Right forelimb (tissue), 1 donor: ENCODE measurements around the gene NDRG4.

Source experiments
- DNase-seq: peaks from one replicate; pipeline ENCODE4 v3.0.0-alpha.2; 2018

Gene NDRG4

DNA sequence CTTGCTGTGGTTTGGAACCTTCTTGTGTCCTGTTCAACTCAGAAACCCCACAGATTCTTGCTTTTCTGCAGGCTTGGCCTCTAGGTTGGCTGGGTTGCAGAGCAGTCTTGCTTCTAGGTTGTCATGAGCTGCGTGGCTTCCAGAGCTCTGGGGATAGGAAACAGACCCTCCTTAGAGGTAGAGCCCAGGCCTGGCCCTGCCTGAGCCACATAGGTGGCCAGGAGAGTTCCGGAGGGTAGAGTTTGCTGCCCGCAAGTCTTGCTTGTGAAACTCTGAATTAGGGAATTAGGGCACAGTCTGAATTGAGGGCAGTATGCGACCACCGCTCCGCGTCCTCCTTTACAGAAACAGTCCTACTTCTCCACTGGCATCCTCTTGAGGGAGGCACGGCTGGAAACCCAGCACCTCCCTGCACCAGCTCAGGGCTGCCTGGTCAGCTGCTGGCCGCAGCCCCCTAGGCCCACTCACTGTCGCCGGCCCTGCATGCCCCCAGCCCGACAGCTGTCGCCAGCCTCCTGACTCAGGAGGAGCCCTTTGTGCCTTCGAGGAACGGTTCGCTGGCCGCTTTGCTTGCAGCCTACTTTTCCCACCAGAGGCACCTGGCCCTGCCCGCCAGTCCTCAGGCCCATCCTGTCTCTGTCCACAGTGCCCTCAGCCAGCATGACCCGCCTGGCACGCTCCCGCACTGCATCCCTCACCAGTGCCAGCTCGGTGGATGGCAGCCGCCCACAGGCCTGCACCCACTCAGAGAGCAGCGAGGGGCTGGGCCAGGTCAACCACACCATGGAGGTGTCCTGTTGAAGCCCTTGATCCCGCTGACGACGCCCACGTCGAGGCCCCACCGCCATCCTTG is 11.1 kb downstream of the NDRG4 start:
- no peak for DNase-seq

DNA sequence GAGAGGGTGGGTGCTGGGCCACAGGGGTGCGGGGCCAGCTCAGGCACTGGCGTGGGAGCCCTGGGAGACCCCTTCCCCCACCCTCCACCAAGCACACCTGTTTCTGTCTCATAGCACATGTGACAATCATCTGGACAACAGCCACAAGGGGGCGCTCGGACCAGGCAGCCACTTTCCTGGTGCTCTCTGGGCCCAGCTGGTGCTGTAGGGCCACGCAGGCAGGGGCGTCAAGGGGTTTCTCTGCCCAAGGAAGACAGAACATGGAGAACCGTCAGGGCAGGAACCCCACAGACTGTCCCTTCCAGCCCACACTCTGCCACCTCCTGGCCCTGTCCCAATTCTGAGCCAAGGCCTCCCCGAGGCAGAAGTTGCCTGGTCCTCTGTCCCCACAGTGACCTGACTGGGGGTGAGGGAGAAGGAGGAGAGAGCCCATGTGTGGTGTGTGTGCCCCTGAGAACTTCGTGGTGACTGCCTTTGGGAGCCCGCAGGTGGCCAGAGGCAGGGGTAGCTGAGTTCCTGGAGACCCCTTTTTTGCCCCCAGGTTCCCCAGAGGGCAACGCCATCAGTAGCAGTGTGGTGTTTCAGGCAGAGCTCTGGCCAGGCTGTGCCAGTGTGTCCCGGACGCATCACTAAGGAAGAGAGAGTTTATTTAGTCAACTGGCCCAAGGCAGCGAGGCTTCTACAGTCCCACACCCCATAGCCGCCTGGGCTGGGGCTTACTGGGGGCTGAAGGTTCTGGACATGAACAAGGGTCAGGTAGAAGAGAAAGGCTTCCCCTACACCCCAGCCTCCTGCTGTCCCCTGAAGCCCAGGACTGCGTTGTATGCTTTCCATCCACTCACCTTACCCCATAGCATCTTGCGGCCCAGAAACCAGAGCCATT is 12.2 kb downstream of the NDRG4 start:
- DNase-seq = no peak

DNA sequence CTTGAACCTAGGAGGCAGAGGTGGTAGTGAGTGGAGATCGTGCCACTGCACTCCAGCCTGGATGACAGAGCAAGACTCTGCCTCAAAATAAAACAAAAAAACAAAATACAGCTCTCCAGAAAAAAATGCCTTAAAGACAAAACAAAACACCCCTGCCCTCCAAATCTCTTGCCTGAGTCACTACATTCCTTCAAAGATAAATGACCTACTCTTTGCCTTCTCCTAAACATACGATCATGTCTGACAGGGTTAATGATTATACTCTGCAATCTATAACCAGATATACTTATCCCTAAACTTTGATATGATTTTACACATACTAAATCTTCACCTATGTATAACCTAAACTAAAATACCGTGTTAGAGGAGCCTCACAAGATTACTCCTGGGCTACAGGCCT is 13.9 kb downstream of the NDRG4 start:
- no peak for DNase-seq

DNA sequence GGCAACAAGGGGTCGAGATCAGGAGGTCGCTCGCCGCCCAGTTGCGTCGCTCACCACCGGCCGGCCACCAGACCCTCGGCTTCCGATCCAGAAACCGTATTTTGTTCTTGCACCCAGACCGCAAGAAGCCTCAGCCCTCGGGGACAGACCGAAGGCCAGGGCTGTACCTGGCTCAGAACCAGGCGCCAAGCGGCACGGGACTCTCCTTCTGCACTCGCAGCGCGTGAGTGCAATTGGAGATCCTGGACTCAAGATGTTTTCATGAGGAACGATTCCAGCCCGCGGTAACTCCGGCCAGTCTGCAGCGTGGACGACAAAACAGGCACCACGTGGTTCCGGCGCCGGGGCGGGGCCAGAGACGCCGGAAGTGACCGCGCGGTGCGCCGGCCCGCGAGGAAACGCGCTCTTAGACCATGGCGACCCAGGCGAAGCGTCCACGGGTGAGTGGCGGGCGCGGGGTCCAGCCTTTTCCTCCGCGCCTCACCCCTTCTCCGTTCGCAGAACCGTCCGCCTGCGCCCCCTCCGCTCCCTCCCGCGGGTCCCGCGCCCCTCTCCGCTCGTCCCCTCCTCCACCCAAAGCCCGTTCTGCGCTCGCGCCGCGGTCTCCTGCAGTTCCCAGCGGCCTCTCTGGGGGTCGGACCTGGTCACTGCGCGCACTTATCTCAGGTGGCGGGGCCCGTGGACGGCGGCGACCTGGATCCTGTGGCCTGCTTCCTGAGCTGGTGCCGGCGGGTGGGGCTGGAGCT is 15.4 kb downstream of the NDRG4 start, which contains the start of gene SETD6:
Gene SETD6 (plus strand): TSS at position 393 of the 746 bp plus-strand sequence. CDS start 21 bp downstream, at position 414.
- peak; percentile 94 for DNase-seq

DNA sequence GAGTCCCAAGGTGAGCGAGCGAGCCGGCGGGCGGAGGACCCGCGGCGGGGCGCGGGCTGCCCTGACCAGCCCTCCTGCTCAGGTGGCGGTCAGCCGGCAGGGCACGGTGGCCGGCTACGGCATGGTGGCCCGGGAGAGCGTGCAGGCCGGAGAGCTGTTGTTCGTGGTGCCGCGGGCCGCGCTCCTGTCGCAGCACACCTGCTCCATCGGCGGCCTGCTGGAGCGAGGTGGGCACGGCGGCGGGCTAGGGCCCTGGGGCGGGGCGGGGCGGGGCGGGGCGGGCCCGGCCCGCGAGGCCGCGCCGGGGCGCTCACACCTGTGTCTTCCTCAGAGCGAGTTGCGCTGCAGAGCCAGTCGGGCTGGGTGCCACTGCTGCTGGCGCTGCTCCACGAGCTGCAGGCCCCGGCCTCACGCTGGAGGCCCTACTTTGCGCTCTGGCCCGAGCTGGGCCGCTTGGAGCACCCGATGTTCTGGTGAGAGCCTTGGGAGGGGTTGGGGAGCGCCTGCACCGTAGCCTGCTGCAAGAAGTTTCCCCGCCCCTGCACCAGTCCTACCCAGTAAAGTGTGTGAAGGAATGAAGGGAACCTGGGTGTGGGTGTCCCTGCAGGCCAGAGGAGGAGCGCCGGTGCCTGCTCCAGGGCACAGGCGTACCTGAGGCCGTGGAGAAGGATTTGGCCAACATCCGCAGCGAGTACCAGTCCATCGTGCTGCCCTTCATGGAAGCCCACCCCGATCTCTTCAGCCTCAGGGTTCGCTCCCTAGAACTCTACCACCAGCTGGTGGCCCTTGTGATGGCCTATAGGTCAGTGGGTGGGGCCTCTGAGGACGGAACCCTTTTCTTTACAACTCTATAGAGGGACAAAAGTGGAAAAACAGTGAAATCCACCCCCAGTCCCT is 16.2 kb downstream of the NDRG4 start:
- DNase-seq = no peak

DNA sequence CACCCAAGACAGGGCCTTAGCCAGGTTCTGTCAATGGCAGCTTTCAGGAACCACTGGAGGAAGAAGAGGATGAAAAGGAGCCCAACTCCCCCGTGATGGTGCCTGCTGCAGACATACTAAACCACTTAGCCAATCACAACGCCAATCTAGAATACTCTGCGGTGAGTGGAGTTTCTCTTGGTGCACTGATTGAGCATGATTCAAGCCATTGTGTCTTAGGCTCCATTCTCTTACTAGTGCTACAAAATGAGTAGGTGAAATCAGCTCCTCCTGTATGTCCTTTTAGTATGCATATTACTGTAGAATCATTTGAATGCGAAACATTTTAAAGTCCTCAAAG is 16.8 kb downstream of the NDRG4 start:
- DNase-seq = no peak

DNA sequence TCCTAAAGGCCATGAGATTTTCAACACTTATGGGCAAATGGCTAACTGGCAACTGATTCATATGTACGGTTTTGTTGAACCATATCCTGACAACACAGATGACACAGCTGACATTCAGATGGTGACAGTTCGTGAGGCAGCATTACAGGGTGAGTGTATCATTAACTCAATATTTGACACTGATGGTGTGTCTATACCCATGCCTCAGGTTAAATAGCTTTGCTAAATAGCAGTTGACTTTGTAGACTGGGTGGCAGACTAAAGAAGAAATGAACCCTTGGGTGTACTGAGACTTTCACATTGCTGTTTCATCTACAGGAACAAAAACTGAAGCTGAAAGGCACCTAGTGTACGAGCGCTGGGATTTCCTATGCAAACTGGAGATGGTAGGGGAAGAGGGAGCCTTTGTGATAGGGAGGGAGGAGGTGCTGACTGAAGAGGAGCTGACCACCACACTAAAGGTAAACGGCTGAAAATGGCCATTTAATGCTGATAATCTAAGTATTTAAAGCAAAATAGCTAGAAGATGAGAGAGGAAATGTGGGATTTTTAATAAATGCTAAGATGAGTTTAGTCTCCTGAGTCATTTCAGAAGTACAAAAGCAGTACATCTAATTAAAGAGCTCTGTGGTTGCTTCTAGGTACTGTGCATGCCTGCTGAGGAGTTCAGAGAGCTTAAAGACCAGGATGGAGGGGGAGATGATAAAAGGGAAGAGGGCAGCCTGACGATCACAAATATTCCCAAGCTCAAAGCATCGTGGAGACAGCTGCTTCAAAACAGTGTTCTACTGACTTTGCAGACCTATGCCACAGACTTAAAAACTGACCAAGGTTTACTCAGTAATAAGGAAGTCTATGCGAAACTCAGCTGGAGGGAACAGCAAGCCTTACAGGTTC is 18.4 kb downstream of the NDRG4 start:
- DNase-seq = no peak

DNA sequence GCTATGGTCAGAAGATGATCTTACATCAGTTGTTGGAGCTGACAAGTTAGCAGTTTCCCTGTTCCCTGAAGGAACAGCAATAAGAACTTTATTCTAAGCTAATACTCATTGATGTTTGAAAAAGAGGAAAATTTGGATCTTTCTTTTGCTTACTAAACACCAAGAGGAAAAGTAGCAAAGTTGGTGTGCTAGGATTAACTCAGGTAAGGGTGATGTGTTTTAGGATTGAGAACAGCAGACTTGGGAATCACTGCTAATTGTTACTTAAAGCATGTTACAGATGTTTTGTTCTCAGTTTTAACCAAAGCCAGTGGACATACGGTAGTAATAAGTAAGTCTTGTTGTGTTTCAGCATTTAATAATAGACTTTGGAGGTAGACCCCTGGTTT is 19.0 kb downstream of the NDRG4 start:
- no peak for DNase-seq

DNA sequence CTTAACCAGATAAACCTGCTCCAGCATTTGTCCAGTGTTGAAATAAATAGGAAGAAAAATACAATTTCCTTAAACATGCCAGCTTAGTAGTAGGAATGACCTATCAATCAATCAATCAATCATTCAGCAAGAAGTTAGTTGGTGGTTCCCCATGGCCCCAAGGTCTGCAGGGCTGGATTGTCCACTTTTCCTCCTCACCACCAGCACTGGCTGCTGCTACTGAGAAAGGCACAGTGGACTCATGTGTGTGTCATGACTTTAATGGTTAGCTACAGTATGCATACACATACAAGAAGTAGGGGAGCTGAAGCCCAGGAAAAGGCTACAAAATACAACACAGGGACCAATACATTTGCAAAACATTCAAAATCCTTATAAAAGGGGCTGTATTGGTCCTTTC is 19.8 kb downstream of the NDRG4 start:
- no peak for DNase-seq

DNA sequence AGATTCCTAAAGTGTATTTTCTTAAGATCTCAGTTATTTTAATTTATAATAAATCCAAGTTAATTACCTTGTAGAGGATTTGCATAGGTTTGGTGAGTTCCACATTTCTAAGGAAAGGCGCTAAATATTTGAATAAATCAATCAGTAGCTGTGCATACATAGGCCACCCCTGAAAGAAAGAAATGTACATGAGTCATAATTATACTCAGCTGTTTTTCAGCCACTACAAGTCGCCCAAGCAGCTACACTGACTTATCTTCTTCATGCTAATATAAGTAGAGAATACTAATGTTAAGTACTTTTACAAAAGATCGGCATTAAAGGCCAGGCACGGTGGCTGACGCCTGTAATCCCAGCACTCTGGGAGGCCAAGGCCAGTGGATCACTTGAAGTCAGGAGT is 30.2 kb downstream of the NDRG4 start:
- DNase-seq = no peak

DNA sequence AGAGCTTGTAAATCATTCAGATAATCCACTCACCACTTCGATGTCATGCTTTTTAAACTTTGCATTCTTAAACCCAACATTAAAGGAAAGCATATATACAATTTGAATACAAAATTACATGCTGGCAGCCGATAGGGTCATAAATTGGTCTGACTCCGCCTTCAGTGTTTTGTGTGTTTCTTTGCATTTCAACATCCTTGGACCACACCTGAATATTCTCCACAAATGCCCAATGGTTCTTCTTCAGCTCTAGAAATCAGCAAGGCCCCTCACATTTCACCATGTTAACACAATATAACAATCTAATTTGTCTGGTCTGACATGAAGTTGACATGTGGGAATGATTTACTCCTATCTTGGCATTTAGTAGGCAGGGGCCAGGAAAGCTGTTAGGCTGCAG is 32.5 kb downstream of the NDRG4 start:
- no peak for DNase-seq

DNA sequence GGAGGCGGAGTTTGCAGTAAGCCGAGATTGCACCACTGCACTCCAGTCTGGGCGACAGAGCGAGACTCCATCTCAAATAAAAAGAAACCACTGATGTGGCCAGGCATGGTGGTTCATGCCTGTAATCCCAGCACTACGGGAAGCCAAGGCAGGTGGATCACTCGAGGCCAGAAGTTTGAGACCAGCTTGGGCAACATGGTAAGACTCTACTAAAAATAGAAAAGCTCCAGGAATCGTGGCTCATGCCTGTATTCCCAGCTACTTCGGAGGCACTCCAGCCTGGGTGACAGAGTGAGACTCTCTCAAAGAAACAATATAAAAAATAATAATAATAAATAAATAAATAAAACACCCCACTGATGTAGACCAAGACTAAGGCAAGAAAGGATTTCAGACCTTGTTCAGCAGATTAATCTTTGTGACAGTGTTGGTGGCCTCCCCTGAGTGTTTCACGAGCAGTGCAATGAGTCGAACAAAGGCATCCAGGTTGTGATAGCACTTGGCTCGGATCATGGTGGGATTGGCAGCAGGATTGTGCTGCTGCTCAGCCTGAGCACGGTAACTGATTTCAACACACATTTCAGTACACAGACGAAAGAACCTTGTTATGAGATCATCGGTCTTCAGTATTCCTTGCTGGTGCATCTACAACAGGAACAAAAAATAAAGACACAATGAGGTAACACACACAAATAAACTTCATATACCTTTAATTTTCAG is 34.0 kb downstream of the NDRG4 start:
- no peak for DNase-seq

DNA sequence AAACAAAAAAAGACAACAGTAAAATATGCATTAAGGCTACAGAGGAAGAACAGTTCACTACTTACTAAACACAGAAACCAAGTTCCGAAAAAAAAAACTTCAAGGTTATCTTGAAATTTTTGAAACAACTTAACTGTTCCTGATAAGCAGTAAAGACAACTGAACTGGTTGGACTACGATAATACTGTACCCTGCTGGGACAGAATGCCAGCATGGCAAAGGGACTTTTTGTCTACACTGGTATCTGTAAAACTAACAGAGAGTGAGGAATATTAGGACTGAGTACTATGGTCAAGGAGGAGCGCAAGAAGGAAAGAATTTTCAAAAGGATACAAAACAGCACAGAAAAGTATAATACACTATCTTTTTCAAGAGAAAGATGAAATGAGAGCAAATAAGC is 35.2 kb downstream of the NDRG4 start:
- DNase-seq = no peak

DNA sequence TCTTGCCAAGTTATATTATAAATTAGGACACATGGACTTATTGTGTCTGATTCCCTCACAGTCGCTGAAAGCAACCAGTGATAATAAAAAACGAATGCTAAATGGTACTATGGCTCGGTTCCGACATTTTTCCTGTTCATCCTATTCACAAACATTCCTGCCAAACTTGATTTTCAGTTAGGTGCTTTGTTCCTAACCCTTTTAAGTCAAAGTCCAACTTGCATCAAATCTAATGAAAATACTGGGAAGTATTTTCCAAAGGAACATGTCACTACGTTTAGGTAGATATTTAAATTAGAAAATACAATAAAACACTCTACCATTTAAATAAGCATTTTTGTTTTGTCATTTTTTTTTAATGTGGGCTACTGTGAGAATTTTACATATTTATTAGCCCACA is 36.3 kb downstream of the NDRG4 start:
- DNase-seq = no peak

DNA sequence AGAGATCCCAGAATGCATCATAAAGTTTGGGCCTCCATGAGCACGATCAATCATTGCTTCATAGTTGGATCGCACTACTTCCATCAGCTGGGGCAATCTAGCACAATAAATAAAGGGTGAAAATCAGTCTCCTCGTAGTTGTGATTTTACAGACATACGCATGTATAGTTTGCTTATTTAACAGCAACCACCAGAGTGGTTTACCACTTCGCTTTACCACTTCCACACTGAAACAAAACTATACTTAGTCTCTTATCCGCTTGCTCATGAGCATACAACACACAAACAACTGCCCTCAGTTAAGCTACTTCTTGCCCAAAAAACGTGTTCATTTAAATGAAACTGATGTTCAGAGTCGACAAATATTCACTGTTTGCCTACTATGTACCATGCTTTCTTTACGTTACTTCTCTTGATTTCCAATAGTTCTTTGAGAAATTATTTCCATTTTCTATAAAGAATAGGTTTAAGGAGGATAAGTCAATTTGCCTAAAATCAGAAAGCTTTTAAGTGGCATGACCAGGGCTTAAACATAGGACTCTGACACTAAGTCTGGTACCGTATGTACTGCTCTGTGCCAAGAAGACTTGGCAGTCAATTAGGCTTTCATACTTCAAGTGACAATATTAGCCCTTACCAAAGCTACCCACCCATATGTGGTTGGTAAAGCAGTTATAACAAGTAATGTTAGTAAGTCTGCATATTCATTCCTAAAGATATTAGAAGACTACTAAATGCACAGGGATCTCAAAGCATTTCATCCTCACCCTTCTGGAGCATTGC is 37.4 kb downstream of the NDRG4 start:
- no peak for DNase-seq

DNA sequence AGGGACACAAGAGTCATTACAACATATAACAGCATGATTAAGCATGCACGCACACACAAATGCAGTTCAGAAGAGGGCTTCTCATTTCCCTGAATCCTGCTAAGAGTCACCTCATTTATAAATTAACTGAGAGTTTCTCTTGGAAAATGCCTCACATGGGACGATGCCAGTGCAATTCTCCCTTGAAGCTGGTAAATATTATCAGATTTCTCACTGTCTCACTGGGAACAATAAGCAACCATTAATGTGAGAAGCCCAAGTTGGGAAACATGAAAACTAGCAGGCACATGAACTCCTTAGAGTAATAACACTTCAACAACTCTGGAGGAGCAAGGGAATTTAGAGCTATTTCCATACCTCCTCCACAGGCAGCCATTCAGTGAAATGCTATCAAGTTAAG is 41.8 kb downstream of the NDRG4 start:
- no peak for DNase-seq

DNA sequence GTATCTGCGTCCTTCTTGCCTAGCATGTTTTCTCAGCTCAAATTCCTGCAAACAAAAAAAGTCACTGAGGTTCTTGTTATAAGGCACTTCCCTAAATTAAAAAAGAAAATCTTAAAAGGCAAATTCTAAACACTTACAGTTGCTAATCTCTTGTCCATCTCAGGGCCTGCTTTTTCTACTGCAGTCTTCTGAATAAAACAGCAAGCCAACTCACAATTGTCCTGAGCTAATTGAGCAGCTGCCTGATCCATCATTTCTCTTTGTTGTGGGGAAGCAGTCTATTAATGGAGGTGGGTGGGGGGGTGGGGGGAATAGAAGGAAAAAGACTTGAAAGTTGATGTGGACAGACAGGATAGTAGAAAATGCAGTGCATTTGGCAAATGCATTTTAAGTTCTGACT is 42.3 kb downstream of the NDRG4 start:
- no peak for DNase-seq

DNA sequence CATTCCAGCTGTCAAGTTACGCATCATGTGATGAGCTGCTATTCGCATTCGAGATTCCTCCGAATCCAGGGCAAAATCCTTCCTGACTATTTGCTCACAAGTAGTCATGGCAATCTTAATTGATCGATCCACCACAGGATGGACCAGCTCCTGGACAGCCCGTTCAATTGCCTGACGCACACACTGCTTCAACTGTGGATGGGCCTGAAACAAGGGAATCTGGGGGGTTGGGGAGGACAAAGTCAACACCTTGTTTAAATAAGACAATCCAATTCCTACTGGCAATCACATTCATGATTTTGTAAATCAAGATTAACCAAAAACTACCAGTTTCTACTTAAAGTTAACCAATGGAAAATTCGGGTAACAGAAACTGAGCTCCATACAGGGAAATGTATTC is 43.7 kb downstream of the NDRG4 start:
- no peak for DNase-seq

DNA sequence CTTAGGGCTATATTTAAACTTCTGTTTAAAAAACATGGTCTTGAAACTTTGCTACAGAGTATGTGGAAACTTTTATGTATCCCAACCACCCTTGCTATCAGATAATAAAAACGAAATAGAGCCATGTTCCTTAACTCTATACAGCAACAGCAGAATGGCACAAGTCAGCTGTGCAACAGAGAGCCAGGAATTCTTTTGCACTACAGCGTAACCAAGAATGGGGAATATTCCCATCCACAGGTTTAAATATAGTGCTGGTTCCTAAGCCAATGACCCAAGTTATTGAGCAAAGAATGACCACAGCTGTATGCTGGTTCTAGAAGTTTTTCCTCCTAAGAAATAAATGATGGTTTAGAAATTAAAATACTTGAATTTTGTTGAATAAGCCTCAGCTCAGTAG is 48.4 kb downstream of the NDRG4 start:
- DNase-seq = no peak

DNA sequence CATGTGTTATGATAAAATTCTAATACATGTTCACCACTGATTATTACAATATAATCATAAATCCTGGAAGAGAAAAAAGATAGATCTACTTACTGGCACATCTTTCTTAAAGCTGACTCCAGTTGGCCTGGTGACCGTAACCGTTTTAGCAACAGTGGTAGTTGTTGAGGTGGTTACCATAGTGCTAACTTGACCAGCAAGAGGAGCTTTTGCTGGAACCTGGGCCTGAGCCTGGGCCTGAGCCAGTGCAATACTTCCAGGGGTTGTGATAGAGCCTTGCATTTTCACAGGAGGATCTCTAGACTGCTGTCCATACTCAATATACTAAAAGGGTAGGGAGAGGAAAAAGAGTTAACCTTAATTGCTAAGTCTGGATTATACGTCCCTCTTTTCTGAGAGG is 51.6 kb downstream of the NDRG4 start:
- DNase-seq = no peak
